ENCODE measurements around the gene HSPA9. TPM values are rescaled to one million over a fixed set of nuclear protein-coding genes. Genes with fewer than 3 reads are reported as not detected.

The HSPA9 gene
- total and polyA plus RNA-seq, 10 of the 15 experiments (the other 5 are each of a cell fraction or from before 2014, with no cell fraction given) = 145 to 455 (median 343) TPM

DNA sequence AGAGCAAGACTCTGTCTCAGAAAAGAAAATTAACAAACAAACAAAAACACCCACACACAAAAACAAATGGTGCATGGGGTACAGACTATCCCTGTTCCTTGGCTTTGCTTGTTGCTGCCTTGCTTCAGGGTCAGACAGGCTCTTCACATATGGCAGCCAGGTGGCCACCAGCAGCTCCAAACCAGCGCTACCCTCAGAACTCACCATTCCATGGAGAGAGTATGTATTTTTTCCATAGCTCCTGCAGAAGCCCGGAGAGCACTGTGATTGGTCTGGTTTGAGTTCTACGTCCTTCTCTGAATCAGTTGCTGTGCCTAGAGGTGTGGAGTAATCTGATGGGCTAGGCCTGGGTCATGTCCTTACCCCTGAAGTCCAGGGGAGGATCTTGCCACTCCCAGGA is 25.2 kb upstream of the HSPA9 start:
- Histone ChIP-seq H2AFZ (ENCODE audit: control insufficient read depth, low read depth, low read length) (no peak overlapping the region), H3K79me2 (ENCODE audit: control insufficient read depth, insufficient read depth, low read length) (no peaks in the 10 kb centered on the region), H3K27me3 (replicated peaks in 1 of 2; ENCODE audit: control insufficient read depth in 2 of 2, insufficient read depth in 2 of 2, low read length in 1 of 2) (no peaks in the 10 kb centered on the region), H3K4me1 (ENCODE audit: control insufficient read depth, insufficient read depth, low read length) (peaks cover 29% of the 10 kb centered on the region), H3K36me3 (ENCODE audit: control insufficient read depth in 2 of 2, insufficient read depth in 2 of 2, low read length in 1 of 2) (no peaks in the 10 kb centered on the region), H3K9me3 (replicated peaks; ENCODE audit: control insufficient read depth, insufficient read depth, low read length) (no peaks in the 10 kb centered on the region), H3K27ac (ENCODE audit: control insufficient read depth, insufficient read depth) (no peak overlapping the region), H3K4me3 (no peak overlapping the region), H4K20me1 (ENCODE audit: control insufficient read depth, insufficient read depth) (no peaks in the 10 kb centered on the region; the same call in 1 of the 2 replicates), H3K9ac (ENCODE audit: control insufficient read depth, insufficient read depth, low read length) (no peak overlapping the region), H3K4me2 (ENCODE audit: control insufficient read depth, insufficient read depth) (no peak overlapping the region)
- TF ChIP-seq STAT1 (conservative IDR thresholded peaks at IDR 0.05) (no peak), JUND (IDR thresholded peaks at IDR 0.05; ENCODE audit: low read depth, low read length) (no peak), GABPA (IDR thresholded peaks at IDR 0.05; ENCODE audit: low read depth) (no peak), RFX5 (IDR thresholded peaks at IDR 0.05; ENCODE audit: low read depth, low read length) (no peak), IKZF2 (IDR thresholded peaks at IDR 0.05) (no peak), REST (IDR thresholded peaks at IDR 0.05; ENCODE audit: low read depth, low read length) (no peak), SIN3A (IDR thresholded peaks at IDR 0.05; ENCODE audit: low read depth, low read length) (no peak), YY1 (IDR thresholded peaks at IDR 0.05; ENCODE audit: low read depth, low read length) (no peak), CHD2 (IDR thresholded peaks at IDR 0.05; ENCODE audit: borderline replicate concordance, low read depth, low read length) (no peak), CREB1 (IDR thresholded peaks at IDR 0.05; ENCODE audit: low read depth) (no peak), FOXK2 (IDR thresholded peaks at IDR 0.05) (no peak), ZBTB33 (IDR thresholded peaks at IDR 0.05) (no peak), BMI1 (IDR thresholded peaks at IDR 0.05; ENCODE audit: borderline replicate concordance) (no peak), ATF7 (IDR thresholded peaks at IDR 0.05; ENCODE audit: low read depth) (no peak)
- ChIA-PET SMC1A (ENCODE audit: uncharacterized antibody, unreplicated experiment) (interaction anchor here (0.7 kb wide), 1 partner anchor 14 kb away, joined by 3 read pairs; no protein-coding TSS in a partner anchor), CTCF (interaction anchor here (1.0 to 5.9 kb wide), 2 partner anchors 21 to 188 kb away, joined by 3 to 41 read pairs; no protein-coding TSS in a partner anchor), POLR2A (interaction anchor here (0.5 kb wide), 1 partner anchor 376 kb away, joined by 3 read pairs; no protein-coding TSS in a partner anchor), RAD21 (ENCODE audit: unreplicated experiment) (no interaction called here)
- no TSS peak for BruUV-seq (replicated peaks)
- FAIRE-seq (no peak), ATAC-seq (no peak), DNase-seq (ENCODE audit: low read depth, low spot score) (no peak)
- intact Hi-C loops (cut with micrococcal nuclease; ENCODE audit: unreplicated experiment) = no loop called here
- WGBS (ENCODE audit: insufficient coverage, insufficient replicate concordance, low lambda C conversion rate, missing lambda C conversion rate) = 85% methylated on average over 3 of the region's 3 CpGs
- in situ Hi-C loops (cut with MboI) = no loop called here
